ENCODE results near the gene GSN. TPM values are rescaled to one million over a fixed set of nuclear protein-coding genes. Genes with fewer than 3 reads are reported as not detected.

The GSN gene
- total RNA-seq, 2 experiments from 2014 or later = 2.6 to 2.7 TPM

DNA sequence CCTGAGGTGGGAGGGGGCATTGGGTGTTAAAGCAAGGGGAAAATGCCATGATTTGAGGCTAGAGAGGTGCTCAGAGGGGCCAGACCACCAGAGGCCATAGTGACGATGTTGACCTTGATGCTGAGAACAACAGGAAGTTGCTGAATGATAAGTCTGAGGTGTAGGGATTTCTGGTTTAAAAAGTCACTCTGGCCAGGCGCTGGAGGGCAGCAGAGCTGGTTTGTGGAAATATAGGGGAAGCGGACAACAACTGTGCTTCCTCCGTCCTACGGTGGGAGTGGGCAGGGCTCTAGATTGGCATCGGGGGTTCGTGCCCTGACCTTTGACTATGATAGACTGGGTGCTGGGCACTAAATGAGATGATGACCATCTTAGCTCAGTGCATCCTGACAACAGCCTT, 57.4 kb downstream of the GSN start:
- no peak overlapping the region for H3K27ac Mint-ChIP-seq

DNA sequence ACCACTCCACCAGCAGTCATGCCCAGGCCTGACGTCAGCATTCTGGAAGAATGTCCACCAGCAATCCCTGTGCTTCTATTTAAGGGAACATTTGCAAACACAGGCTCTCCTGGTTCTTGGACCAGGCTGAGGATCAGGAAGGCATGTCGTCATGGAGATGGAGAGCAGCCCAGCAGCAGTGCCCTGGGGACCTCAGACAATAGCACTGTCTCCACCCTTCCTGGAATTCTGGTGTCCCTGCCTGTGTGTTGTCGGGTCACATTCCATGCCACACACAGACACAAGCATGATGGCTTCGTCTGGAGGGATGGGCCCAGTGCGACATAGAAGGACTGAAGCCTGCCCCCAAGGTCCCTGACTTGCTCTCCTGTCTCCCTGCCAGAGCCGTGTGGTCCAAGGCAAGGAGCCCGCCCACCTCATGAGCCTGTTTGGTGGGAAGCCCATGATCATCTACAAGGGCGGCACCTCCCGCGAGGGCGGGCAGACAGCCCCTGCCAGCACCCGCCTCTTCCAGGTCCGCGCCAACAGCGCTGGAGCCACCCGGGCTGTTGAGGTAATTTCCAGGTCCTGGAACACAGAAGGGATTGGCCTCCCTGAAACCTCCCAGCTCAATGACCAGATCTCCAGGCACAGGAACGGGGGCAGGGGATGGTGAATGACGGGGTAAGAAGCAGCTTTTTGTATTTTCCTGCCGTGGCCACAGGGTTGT, 58.3 kb downstream of the GSN start:
- intact Hi-C loops (cut with DNase I, micrococcal nuclease) = no loop called here
- H3K27ac Mint-ChIP-seq = no peak overlapping the region
- H3K9me3 Mint-ChIP-seq = no peaks in the 10 kb centered on the region
- Histone ChIP-seq H3K27ac (ENCODE audit: low read depth in 1 of 2, low read length in 2 of 2) (no peak overlapping the region), H3K4me1 (ENCODE audit: insufficient read depth, low read length) (peaks cover 12% of the 10 kb centered on the region), H3K4me3 (ENCODE audit: low read length) (no peak overlapping the region), H3K9me3 (ENCODE audit: control insufficient read depth in 1 of 2, insufficient read depth in 1 of 2, low read length in 2 of 2) (no peaks in the 10 kb centered on the region), H3K27me3 (ENCODE audit: control insufficient read depth in 1 of 2, insufficient read depth in 2 of 2, low read length in 2 of 2) (no peaks in the 10 kb centered on the region), H3K36me3 (ENCODE audit: insufficient read depth, low read length) (peaks cover 4% of the 10 kb centered on the region)
- TF ChIP-seq CTCF (IDR thresholded peaks at IDR 0.05) = no peak
- CTCF ChIA-PET = no interaction called here
- DNase-seq (no peak), ATAC-seq (ENCODE audit: poor library complexity) (no peak)
- H3K4me1 Mint-ChIP-seq (ENCODE audit: low read depth) = peaks cover 12% of the 10 kb centered on the region
- POLR2A ChIA-PET = no interaction called here
- no peaks in the 10 kb centered on the region for H3K27me3 Mint-ChIP-seq
- no peak overlapping the region for H3K4me3 Mint-ChIP-seq
- H3K36me3 Mint-ChIP-seq (ENCODE audit: low read depth) = no peaks in the 10 kb centered on the region

More for the DNA sequence above, 57.4 kb downstream of the GSN start:
- Histone ChIP-seq H3K27me3 (ENCODE audit: control insufficient read depth in 1 of 2, insufficient read depth in 2 of 2, low read length in 2 of 2) (no peaks in the 10 kb centered on the region), H3K4me3 (ENCODE audit: low read length) (no peak overlapping the region), H3K4me1 (ENCODE audit: insufficient read depth, low read length) (peaks cover 21% of the 10 kb centered on the region), H3K36me3 (ENCODE audit: insufficient read depth, low read length) (no peaks in the 10 kb centered on the region), H3K27ac (ENCODE audit: low read depth in 1 of 2, low read length in 2 of 2) (no peak overlapping the region), H3K9me3 (ENCODE audit: control insufficient read depth in 1 of 2, insufficient read depth in 1 of 2, low read length in 2 of 2) (no peaks in the 10 kb centered on the region)
- DNase-seq (no peak), ATAC-seq (ENCODE audit: poor library complexity) (no peak)
- no peaks in the 10 kb centered on the region for H3K9me3 Mint-ChIP-seq
- peaks cover 18% of the 10 kb centered on the region for H3K4me1 Mint-ChIP-seq (ENCODE audit: low read depth)
- no peaks in the 10 kb centered on the region for H3K27me3 Mint-ChIP-seq
- ChIA-PET CTCF (no interaction called here), POLR2A (no interaction called here)
- TF ChIP-seq CTCF (IDR thresholded peaks at IDR 0.05) = no peak
- intact Hi-C loops (cut with DNase I, micrococcal nuclease) = no loop called here
- no peaks in the 10 kb centered on the region for H3K36me3 Mint-ChIP-seq (ENCODE audit: low read depth)
- no peak overlapping the region for H3K4me3 Mint-ChIP-seq

DNA sequence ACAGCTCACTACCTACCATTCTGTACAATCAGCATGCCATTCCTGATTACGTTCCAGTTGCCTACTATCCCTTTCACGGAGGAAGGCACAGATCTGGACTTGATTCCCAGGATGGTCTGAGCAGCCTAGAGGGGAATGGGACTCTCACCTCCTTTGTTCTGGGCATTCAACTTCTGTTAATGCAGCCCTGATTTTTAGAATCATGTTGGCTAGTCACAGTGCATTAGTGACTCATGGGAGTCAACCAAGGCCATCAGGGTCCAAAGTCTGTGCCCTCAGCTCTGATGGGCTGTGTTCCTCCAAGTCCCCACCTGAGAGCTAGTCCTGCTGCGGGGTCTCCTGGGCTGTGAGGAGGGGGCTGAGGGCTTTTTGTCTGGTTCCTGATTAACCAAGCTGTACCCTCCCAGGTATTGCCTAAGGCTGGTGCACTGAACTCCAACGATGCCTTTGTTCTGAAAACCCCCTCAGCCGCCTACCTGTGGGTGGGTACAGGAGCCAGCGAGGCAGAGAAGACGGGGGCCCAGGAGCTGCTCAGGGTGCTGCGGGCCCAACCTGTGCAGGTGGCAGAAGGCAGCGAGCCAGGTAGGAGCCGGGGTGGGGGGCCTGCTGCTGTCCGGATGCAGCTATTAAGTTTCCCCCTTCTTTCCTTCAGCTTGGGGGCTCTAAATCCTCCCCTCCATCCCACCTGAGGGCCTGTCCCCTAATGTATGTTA, 59.1 kb downstream of the GSN start:
- no peaks in the 10 kb centered on the region for H3K9me3 Mint-ChIP-seq
- Histone ChIP-seq H3K4me3 (ENCODE audit: low read length) (no peak overlapping the region), H3K4me1 (ENCODE audit: insufficient read depth, low read length) (peaks cover 10% of the 10 kb centered on the region), H3K36me3 (ENCODE audit: insufficient read depth, low read length) (peaks cover 4% of the 10 kb centered on the region), H3K9me3 (ENCODE audit: control insufficient read depth in 1 of 2, insufficient read depth in 1 of 2, low read length in 2 of 2) (no peaks in the 10 kb centered on the region), H3K27me3 (ENCODE audit: control insufficient read depth in 1 of 2, insufficient read depth in 2 of 2, low read length in 2 of 2) (no peaks in the 10 kb centered on the region), H3K27ac (ENCODE audit: low read depth in 1 of 2, low read length in 2 of 2) (no peak overlapping the region)
- intact Hi-C loops (cut with DNase I, micrococcal nuclease) = no loop called here
- no peak for TF ChIP-seq CTCF (IDR thresholded peaks at IDR 0.05)
- no peaks in the 10 kb centered on the region for H3K27me3 Mint-ChIP-seq
- H3K27ac Mint-ChIP-seq = no peak overlapping the region
- H3K4me3 Mint-ChIP-seq = no peak overlapping the region
- H3K36me3 Mint-ChIP-seq (ENCODE audit: low read depth) = no peaks in the 10 kb centered on the region
- no peak for DNase-seq
- POLR2A ChIA-PET = no interaction called here
- H3K4me1 Mint-ChIP-seq (ENCODE audit: low read depth) = peaks cover 9% of the 10 kb centered on the region
- CTCF ChIA-PET = no interaction called here
- no peak for ATAC-seq (ENCODE audit: poor library complexity)

Measured in CD4-positive, alpha-beta T cell (primary cell).